D721Med (cell line): ENCODE measurements around the gene CHRND.

ENCODE experiments used
- DNase-seq: peaks from one replicate; pipeline ENCODE4 v3.0.0; 2011; ENCODE audit warnings: low spot score; ENCODE audit not compliant: insufficient read length
- FAIRE-seq: peaks from 2 replicates; lab custom pipeline; 2011; peaks lifted over from hg19 to GRCh38; lab: Jason Lieb, UNC
- CTCF ChIP-seq: IDR thresholded peaks from 2 replicates; pipeline ENCODE4 v1.5.1; 2012; ENCODE audit warnings: mild to moderate bottlenecking, control low read depth; ENCODE audit not compliant: insufficient read depth; ENCODE audit errors: missing control alignments

CHRND gene

DNA sequence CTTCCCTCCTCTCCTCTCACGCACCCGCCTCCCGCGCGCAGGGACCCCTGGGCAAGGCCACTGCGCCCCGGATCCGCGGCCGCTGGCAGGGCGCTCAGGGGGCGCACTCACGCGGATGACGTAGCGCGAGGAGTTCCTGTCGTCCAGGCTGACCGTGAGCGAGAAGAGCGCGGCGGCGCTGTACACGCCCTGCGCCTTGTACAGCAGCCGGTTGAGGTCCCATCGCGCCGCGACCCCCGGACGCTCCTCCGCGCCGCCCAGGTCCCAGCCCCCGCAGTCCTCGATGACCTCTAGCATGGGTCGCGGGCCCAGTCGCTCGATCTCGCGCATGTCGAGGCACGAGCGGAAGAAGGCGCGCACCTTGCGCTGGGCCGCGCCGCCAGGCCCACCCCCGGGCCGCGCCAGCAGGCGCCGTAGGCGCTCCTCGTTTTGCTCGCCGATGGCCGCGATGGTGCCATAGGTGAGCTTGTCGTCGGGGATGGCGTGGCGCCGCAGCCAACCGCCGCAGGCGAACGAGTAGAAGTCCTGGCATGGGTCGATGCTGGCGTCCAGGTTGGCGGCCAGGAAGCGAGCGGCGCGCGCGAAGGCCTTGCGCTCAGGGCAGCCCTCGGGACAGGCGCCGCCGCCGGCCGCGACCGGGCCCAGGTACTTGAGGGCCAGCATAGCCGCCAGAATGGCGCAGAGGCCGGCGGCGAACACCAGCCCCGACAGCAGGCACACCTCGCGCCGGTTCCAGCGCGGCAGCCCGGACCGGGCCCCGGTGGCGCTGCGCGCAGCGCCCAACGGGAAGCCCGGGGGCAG lies 40.0 kb upstream of the CHRND start:
- no peak for TF ChIP-seq CTCF
- DNase-seq (no peak), FAIRE-seq (no peak)

DNA sequence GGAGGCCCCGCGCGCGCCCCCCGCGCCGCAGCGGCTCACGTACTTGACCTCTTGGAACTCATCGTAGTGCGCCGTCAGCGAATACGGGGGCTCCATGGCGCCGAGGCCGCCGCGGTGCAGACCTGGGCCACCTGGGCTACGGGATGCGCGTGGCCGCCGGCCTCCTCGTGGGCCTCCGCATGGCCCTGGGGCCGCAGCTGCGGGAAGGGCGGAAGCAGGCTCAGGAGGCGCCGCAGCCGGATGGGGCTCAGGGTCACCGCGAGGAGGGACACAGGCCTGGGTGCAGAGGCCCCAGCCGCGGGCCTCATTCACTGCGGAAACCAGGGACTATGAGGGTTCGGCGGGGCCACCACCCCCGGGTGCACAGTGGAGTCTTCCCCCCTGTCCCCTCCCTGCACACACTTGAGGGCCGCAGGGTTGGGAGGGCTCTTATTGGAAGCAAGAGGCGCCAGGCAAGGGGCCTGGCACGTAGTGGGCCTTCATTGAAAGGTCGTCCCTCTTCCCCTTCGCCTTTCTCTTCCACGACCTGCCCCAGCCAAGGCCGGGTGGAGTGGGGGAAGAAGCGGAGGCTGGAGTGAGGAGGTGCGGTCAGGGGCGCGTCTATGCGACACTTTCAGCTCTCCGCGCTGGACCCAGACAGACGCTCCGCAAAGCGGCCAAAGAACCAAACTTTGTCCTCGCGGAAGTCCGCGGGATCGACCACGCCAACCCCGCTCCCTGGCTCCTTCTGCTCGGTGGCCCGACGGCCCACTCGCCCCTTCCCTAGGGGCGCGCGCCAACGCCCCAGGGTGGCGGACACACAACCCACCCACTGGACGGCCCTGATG lies 39.2 kb upstream of the CHRND start:
- TF ChIP-seq CTCF: no peak
- DNase-seq (no peak), FAIRE-seq (no peak)

- no peak for TF ChIP-seq CTCF
- DNase-seq (no peak), FAIRE-seq (no peak)
Observed at GRCh38 chr2:232487385-232488096, 38.4 kb upstream of the CHRND start, which contains the start of gene ECEL1. ECEL1 (minus strand) TSS chr2:232487834; CDS start chr2:232486653, 1,181 bp downstream.

DNA sequence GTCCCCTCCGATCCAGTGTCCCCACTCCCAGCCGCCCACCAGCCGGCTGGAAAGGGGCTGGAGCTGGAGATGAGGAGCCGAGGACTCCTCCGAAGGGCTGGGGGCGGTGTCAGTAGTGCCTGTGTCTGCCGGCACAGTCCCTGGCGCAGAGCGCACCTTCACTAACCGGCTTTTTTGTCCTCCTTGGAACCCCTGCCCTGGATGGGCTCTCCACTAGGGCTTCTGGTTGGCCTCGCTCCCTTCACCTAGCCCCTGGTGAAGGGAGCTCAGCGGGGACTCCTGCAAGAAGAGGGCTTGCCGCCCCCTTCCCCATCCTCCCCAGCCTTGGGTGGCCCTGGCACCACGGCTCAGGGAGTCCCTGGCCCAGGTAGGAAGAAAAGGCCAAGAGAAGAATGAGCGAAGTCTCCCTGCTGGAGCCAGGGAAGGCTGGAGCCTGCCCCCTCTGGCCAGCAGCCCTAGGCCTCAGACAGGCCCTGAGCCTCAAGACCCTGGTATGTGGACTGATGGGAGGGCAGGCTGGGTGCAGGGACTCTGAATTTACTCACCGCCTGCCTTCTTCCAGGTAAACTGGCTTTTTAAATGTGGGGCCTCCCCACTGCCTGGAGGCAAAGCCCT lies 37.8 kb upstream of the CHRND start:
- DNase-seq: no peak
- TF ChIP-seq CTCF: no peak
- no peak for FAIRE-seq

DNA sequence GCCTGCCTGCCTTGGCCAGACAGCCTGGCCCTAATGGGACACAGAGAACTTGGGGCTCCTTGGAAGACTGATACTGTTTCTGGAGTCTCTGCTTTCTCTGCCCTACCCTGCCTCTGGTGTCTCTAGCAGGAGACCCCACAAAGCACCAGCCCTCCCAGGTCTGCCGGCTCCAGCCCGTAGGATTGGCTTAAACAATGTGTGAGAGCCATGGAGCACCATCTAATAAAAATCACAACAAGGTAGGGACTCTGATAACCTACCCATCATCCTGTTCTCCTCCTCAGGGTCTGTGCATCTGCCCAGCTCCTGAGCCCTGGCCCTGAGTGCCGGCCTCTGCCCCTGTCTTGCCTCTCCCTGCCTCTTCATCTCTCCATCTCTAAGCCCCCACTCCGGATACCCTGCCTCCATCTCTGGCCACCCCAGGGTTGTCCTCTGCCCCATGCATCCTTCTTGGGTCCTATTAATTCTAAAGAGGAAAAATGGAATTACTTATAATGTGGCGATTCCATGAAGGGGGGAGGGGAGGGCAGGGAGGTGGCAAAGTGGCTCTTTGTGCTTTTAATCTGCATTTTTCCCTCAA lies 37.1 kb upstream of the CHRND start:
- DNase-seq (no peak), FAIRE-seq (no peak)
- TF ChIP-seq CTCF: no peak

DNA sequence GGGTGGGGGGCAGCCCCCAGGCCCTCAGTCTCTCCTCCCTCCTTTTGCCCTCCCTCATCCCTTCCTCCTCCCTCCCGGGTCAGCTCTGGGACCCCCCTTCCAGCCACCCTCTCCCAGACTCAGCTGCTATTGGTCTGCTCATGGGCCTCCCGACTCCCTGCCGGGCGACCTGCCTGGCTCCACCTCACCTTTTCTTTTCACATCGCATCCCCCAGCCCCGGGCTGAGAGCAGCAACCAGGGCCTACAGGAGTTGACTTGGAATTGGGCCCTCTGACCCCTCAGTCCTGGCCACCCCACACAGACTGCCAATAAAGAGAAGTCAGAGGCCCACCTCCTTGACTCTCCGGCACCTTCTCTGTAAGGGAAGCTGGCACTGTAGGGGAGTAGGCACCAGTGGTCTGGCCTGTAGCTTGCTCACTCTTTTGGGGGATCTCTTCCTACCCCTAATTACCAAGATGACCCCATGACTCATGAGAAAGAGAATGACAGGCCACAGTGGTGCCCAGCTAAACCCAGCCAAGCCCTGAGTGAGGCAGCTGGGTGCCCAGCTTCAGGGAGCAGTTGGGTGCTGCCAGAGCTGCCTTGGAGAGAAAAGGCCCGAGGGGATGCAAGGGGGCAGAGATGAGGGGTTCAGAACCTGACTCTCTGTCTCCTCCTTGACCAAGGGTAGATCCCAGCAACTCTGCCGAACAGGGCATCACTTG lies 36.3 kb upstream of the CHRND start:
- TF ChIP-seq CTCF: no peak
- FAIRE-seq (no peak), DNase-seq (no peak)
